GM19099 (cell line): ENCODE data around the gene LRTM2.

ENCODE experiments used
- POLR2A ChIP-seq: IDR thresholded peaks from 3 replicates; pipeline ENCODE4 v1.6.1; 2011; ENCODE audit warnings: low read depth; ENCODE audit not compliant: insufficient read length; ENCODE audit errors: extremely low read depth

The LRTM2 gene

GRCh38 chr12:1820191-1820895 lies at the start of gene LRTM2:
Gene LRTM2 (plus strand): TSS chr12:1820565. CDS start chr12:1828149, 7,584 bp downstream.
- no peak for TF ChIP-seq POLR2A

GRCh38 chr12:1773937-1774655 lies 46.3 kb upstream of the LRTM2 start:
- TF ChIP-seq POLR2A: no peak

GRCh38 chr12:1776170-1776921 lies 44.0 kb upstream of the LRTM2 start:
- TF ChIP-seq POLR2A: no peak

GRCh38 chr12:1777798-1778197 lies 42.6 kb upstream of the LRTM2 start:
- no peak for TF ChIP-seq POLR2A

GRCh38 chr12:1778911-1779310 lies 41.5 kb upstream of the LRTM2 start:
- TF ChIP-seq POLR2A: no peak

- TF ChIP-seq POLR2A: no peak
Observed at GRCh38 chr12:1779783-1780182, 40.6 kb upstream of the LRTM2 start.

- no peak for TF ChIP-seq POLR2A
Observed at GRCh38 chr12:1781772-1782171, 38.6 kb upstream of the LRTM2 start.

- no peak for TF ChIP-seq POLR2A
Observed at GRCh38 chr12:1782215-1782614, 38.1 kb upstream of the LRTM2 start.

GRCh38 chr12:1787714-1788113 lies 32.7 kb upstream of the LRTM2 start:
- TF ChIP-seq POLR2A: no peak

- TF ChIP-seq POLR2A: no peak
Observed at GRCh38 chr12:1790444-1790843, 29.9 kb upstream of the LRTM2 start.

GRCh38 chr12:1791104-1791841 lies 29.1 kb upstream of the LRTM2 start:
- no peak for TF ChIP-seq POLR2A

GRCh38 chr12:1792406-1792805 lies 28.0 kb upstream of the LRTM2 start:
- no peak for TF ChIP-seq POLR2A

- TF ChIP-seq POLR2A: no peak
Observed at GRCh38 chr12:1793426-1794210, 26.7 kb upstream of the LRTM2 start.

- TF ChIP-seq POLR2A: no peak
Observed at GRCh38 chr12:1794440-1795090, 25.8 kb upstream of the LRTM2 start.
